Fibroblast of skin of right biceps (primary cell): ENCODE results near the gene ABCC9.

Experiments
- DNase-seq: peaks from one replicate; pipeline ENCODE4 v3.0.0-alpha.2; 2013

Gene ABCC9

DNA sequence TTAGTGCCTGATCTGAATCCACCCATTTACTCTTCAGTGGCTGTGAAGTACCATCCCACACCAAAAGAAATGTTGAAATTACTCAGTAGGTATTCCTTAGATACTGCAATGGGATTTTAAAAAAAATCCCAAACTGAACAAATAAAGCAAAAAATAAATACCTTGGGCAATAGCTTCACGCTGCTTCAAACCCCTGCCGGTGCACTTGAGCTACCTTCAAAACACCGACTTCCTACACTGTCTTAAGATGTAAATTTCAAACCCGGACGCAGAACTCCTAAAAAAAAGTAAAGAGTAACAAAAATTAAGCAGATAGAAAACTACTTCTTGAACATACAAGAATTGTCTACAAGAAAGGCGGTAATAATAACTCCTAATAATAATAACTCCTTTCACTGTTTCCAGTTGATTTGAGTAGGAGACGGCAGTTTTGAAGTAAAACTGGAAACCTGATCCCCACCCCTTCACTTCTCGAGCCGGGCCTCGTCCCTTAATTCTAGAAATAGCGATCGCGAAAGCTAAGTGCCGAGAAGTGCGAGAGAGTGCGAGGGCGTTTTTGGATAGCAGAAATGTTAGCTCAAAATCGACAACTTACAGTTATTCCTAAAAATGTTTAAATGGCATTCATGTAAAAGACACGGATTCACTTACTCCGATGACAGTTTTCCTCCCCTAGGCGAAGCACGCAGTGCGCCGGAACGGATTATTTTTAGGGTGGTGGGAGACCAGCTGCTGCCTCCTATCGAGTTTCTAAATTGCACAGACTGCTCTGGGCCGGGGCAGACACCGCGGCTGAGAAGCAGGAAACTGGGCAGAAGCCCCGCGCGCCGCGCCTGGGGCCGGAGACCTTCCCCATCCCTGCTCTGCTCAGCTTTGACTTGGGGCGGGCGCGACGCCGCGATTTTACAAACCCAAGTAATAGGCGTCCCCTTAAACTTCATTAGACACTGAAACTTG lies at the start of gene ABCC9:
Gene ABCC9, minus strand, starts transcription at position 878 of the 957 bp plus-strand sequence. CDS start 4,752 bp downstream, outside the sequence.
- peak; percentile 24 for DNase-seq

GRCh38 chr12:21989819-21990412 lies 48.7 kb upstream of the ABCC9 start:
- DNase-seq: peak; percentile 40

- no peak for DNase-seq
Observed at GRCh38 chr12:21988619-21989018, 47.4 kb upstream of the ABCC9 start.

- DNase-seq: no peak
Observed at GRCh38 chr12:21987755-21988154, 46.5 kb upstream of the ABCC9 start.

- no peak for DNase-seq
Observed at GRCh38 chr12:21985155-21985554, 43.9 kb upstream of the ABCC9 start.

DNA sequence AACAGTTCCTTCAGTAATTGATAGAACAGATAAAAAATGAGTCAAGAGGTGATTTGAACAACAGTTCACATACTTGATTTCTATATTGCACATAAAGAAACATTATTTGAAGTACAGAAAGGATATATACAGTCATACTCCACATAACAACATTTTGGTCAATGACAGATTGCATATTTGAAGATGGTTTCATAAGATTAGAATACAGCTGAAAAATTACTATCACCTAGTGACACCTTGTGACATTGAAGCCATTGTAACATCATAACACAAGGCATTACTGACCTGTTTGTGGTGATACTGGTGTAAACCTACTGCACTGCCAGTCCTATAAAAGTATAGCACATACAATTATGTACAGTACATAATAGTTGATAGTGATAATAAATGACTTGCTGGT lies 43.1 kb upstream of the ABCC9 start:
- no peak for DNase-seq

DNA sequence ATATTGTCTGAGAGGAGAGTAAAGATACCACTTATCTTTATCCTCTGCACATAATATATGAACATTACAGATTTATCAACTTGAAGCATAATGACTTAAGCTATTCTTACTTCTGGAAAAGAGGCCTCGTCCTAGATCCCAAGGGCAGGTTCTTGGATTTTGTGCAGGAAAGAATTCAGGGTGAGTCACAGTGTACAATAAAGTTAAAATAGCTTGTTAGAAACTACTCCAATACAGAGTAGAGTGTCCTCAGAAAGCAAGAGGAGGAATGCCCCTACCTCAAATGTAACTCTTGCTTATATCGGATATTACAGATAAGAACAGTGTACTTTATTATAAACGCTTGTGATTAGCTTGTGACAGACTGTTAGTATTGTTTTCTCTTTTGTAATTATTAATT lies 41.9 kb upstream of the ABCC9 start:
- DNase-seq: no peak

GRCh38 chr12:21980544-21980943 lies 39.3 kb upstream of the ABCC9 start:
- no peak for DNase-seq

DNA sequence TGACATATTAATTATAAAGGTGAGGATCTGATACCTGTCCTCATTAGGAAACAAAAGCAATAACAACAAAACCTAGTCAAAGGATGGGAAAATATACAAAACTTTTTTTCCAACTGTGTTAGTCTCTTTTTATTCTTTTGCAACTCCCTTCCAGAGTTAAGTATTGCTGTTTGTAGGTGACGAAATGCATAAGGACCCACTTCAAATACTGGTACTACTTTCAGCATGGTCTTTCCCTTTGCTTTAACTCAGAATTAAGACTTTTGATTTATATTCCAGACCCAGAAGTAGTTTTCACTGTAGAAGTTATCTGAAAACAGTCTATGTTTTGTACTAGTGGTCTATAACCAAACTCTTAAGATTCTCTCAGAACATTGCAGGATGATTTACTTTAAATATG lies 34.1 kb upstream of the ABCC9 start:
- DNase-seq: no peak

DNA sequence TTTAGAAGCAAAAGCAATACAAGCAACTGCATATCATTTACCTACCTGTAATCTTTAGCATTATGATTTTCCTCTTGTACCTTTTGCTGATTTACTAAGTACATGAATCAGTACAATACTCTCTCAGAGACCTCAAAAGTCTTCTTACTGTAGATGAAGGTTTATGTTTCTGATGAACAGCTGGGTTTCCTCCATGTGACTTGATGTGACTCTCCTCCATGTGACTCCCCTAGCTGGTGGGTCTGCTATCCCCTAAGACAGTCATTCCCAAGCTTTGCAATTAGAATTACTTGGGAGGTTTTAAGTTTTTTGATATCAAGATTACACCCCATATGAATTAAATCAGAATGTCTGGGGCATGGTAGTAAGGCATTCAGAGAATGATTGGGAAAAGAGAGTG lies 32.0 kb upstream of the ABCC9 start:
- DNase-seq: no peak

DNA sequence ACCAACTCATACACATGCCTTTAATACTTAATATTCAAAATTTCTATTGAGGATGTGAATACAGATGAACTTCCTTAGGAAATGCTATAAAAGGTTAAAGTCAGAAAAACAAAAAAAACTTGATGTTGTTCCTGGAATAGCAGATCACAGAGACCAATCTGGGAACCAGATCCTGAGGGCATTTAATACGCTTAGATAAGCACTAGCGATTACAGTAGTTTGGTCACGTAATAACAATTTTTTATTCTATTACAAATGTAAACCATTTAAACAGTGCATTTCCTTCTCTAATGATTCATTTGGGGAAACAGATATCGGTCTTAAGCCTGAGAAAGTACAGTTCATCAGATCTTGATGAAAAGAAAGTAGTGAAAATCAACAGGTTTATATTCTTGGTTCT lies 30.8 kb upstream of the ABCC9 start:
- DNase-seq: no peak

GRCh38 chr12:21971344-21971743 lies 30.1 kb upstream of the ABCC9 start:
- DNase-seq: no peak

DNA sequence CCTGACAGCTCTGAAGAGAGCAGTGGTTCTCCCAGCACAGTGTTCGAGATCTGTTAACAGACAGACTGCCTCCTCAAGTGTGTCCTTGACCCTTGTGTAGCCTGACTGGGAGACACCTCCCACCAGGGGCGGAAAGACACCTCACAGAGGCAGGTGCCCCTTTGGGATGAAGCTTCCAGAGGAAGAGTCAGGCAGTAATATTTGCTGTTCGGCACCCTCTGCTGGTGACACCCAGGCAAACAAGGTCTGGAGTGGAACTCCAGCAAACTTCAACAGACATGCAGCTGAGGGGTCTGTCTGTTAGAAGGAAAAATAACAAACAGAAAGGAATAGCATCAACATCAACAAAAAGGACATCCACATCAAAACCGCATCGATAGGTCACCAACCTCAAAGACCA lies 21.6 kb upstream of the ABCC9 start:
- DNase-seq: no peak

DNA sequence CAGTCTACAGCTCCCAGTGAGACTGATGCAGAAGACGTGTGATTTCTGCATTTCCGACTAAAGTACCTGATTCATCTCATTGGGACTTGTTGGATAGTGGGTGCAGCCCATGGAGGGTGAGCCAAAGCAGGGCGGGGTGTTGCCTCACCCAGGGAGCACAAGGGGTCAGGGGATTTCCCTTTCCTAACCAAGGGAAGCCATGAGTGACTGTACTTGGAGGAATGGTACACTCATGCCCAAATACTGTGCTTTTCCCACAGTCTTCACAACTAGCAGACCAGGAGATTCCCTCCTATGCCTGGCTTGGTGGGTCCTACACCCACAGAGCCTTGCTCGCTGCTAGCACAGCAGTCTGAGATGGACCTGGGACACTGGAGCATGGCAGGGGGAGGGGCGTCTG lies 21.0 kb upstream of the ABCC9 start:
- peak; percentile 21 for DNase-seq

DNA sequence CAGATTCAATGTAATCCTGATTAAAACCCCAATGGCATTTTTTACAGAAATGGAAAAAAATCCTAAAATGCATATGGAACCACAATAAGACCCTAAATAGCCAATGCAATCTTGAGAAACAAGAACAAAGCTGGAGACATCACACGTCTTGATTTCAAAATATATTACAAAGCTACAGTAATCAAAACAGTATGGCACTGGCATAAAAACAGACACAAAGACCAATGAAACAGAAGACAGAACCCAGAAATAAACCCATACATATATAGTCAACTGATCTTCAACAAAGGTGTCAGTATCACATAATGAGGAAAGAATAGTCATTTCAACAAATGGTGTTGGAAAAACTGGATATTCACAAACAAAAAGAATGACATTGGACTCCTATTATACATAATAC lies 9.4 kb upstream of the ABCC9 start:
- no peak for DNase-seq

- no peak for DNase-seq
Observed at GRCh38 chr12:21949036-21949435, 7.8 kb upstream of the ABCC9 start.

GRCh38 chr12:21946983-21947382 lies 5.8 kb upstream of the ABCC9 start:
- DNase-seq: no peak

GRCh38 chr12:21945002-21945401 lies 3.8 kb upstream of the ABCC9 start:
- no peak for DNase-seq

GRCh38 chr12:21942377-21942703 lies 1.1 kb upstream of the ABCC9 start:
- DNase-seq: no peak

- DNase-seq: peak; percentile 35
Observed at GRCh38 chr12:21941506-21942376, 515 bp upstream of the ABCC9 start.

DNA sequence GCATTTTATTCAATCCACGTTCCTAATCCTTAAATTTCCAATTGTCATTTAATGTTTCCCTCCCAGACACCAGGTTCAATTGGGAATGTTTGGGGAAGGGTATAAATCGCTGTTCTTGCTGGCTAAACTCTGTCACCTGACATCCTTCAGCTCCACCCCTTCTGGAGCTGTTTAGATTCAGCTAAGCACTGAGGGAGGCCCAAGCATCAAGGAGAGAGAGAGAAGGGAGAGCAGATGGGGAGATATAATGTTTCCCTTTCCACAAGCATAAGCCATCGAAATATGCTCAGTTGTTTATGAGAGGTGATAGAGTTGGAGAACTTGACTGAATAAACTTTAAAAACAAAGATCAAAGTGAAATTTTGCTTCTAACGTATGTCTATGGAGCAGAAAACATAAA lies 1.8 kb downstream of the ABCC9 start:
- DNase-seq: no peak

DNA sequence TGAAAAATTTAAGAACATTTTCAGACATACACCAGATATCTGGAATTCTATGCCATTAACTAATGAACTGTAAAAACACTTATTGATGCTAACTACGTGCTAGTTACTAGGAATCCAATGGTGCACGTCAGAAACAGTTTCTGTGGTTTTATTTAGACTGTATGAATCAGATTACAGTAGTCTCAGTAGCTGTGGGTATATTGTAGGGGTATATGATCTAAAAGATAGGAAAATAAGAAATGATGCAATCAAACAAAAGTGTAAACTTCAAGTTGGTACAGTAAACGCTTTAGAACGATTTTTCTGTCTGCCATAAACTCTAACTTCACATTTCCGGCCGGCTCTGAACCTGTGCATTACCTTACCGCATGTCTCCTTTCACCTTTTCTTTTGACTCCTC lies 2.3 kb downstream of the ABCC9 start:
- no peak for DNase-seq

DNA sequence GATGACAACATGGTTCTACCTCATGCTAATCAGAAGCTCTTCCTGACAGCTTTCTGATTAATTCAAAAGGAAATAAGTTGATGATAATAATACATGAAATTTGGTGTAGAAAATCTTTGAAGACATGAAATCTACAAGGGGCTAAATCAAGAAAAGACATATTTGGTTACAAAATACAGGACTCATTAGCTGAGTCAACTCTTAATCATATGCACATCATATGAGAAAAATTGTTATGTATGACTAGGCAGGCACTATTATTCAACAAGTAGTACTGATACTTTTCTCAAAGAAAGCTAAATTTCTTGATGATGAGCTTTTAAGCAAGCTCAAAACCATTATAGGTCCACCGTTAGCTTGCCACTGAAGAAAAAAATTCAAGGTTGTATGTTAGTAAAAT lies 7.1 kb downstream of the ABCC9 start:
- peak; percentile 56 for DNase-seq

- DNase-seq: no peak
Observed at GRCh38 chr12:21933656-21934055, 7.6 kb downstream of the ABCC9 start.
